HG02981 (cell line): ENCODE measurements around the gene CAPN1.
"Not testable (repeated sequence)": the region's sequence is repeated elsewhere in the genome, so short reads cannot be mapped to it uniquely, and the experiment has no call there.

ENCODE experiments used
- ATAC-seq: cut with Tn5 transposase; IDR thresholded peaks from one replicate; pipeline ENCODE4 v1.9.1; 2021; ENCODE audit warnings: mild to moderate bottlenecking, moderate library complexity; ENCODE audit not compliant: unreplicated experiment

CAPN1 gene

GRCh38 chr11:65181569-65182257 lies at the start of gene CAPN1:
CAPN1 (plus strand) TSS chr11:65181928; CDS start chr11:65182702, 774 bp downstream.
- ATAC-seq = no peak

GRCh38 chr11:65132238-65132987 lies 49.3 kb upstream of the CAPN1 start:
- no peak for ATAC-seq

- no peak for ATAC-seq
These were observed 48.6 kb upstream of the CAPN1 start for GRCh38 chr11:65132988-65133700.

GRCh38 chr11:65133724-65134123 lies 48.0 kb upstream of the CAPN1 start:
- ATAC-seq = no peak

- peak; percentile 54 for ATAC-seq
These were observed 47.3 kb upstream of the CAPN1 start, which contains the start of gene SYVN1 for GRCh38 chr11:65134240-65134951. SYVN1 (minus strand) TSS chr11:65134519; CDS start chr11:65133601, 918 bp downstream.

GRCh38 chr11:65134952-65135632 lies 46.6 kb upstream of the CAPN1 start:
- peak; percentile 63 for ATAC-seq

- ATAC-seq = no peak
These were observed 46.0 kb upstream of the CAPN1 start for GRCh38 chr11:65135633-65136145.

DNA sequence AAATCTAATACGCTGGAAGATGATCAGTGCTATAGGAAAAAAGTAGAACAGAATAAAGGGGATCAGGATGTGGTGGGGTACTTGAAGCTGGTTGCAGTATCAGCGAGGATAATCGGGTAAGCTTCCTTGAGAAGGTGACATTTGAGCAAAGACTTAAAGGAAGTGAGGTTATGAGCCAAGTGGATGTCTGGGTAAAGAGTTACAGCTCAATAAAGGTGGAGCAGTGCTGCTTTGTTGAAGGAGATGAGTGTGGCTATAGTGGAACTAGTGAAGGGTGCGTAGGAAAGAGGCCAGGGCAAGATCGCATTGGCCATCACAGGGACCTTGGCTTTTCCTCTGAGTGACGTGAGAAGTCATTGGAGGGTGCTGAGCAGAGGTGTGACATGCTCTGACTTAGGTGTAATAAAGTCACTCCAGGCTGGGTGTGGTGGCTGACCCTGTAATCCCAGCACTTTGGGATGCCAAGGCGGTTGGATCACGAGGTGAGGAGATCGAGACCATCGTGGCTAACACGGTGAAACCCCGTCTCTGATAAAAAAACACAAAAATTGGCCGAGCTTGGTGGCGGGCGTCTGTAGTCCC lies 45.1 kb upstream of the CAPN1 start:
- ATAC-seq = no peak

DNA sequence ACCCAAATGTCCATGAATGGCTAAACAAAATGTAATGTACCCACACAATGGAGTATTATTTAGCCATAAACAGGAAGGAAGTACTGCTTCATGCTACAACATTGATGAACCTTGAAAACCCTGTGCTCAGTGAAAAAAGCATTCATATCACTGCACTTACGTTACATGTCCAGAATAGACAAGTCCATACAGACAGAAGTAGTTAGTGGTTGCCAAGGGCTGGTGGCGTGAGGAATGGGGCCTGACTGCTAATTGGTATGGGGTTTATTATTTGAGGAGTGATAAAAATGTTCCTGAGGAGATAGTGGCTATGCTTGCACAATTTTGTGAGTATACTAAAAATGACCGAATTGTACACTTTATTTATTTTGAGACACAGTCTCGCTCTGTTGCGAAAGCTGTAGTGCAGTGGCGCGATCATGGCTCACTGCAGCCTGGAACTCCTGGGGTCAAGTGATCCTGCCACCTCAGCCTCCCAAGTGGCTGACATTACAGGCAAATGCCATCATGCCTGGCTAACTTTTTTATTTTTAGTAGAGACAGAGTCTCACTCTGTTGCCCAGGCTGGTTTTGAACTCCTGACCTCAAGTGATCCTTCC lies 39.7 kb upstream of the CAPN1 start:
- ATAC-seq = no peak

DNA sequence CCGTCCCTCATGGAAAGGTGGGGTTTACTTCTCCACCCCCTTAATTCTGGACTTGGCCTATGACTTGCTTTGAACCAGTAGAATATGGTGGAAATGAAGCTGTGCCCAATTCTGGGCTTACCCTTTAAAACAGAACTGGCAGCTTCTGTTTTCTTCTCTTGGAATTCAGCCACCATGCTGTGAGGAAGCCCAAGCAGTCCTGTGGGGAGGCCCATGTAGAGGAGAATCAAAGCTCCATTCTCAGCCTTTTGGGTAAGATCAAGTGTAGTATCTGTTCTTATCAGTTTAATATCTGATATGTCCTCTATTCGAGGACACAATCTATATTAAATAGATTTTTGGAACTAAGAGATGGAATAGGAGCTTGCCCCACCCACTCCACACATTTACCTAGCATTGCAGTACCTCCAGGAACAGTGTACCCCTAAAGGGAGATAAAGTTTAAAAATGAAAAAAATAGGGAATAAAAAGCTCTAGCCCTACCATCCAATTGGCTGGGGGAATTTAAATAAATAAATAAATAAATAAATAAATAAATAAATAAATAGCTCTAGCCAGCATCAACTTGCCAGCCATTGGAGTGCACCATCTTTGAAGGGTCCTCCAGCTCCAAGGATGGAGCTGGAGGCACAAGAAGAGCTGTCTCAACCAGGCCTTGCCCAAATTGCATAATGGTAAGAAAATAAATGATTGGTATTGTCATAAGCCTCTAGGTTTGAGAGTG lies 34.2 kb upstream of the CAPN1 start:
- ATAC-seq = no peak

DNA sequence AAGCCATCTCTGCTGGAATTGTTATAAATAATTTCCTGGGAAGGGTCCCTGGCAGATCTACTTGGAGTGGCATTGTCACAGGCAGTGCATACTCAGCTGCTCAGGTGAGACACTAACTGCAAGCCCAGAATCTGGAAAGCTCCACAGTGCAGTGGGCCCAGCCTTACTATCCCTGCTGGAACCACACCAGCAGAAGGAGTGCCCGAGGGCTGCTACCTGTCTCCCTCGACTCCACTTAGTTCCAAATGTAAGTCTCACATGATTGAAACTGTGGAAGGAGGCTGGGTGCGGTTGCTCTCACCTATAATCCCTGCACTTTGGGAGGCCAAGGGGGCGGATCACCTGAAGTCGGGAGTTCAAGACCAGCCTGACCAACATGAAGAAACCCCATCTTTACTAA lies 33.1 kb upstream of the CAPN1 start:
- ATAC-seq = no peak

- not testable (repeated sequence) for ATAC-seq
These were observed 31.6 kb upstream of the CAPN1 start for GRCh38 chr11:65150131-65150508.

DNA sequence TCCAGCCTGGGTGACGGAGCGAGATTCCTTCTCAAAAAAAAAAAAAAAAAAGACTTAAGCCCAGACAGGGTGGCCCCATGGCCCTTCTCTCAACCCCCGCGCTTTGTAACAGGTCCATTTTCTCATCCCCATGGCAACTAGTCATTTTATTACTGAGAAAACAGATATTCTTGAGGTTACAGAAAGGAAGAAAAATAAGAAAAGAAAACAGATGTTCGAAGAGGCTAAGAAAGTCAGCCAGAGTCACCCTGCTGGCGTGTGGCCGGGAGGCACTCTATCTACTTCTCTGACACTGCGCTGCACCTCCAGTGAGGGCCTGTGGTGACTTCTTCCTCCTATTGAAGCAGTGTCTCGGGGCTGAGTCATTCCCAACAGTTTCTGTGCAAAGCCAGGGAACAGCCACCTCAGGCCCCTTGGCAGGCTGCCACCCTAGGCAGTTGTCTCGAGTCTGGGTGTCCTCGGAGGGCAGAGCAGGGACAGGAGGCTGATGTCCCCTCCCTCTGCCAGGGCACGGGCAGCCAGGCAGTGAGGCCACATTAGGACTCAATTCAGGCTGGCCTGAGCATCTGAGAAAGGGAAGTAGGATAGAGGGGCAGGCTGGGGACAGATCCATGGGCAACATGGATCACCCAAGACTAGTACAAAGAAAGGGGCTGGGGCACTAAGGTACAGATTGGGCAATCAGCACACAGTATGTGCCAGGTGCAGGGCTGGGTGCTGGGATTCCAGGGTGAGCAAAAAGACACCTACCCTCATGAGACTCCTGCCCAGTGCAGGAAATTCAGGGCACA lies 31.0 kb upstream of the CAPN1 start:
- ATAC-seq = peak; percentile 47

GRCh38 chr11:65151331-65151899 lies 30.3 kb upstream of the CAPN1 start:
- ATAC-seq = no peak

- no peak for ATAC-seq
These were observed 29.6 kb upstream of the CAPN1 start for GRCh38 chr11:65152122-65152521.

GRCh38 chr11:65156256-65156655 lies 25.5 kb upstream of the CAPN1 start:
- no peak for ATAC-seq

DNA sequence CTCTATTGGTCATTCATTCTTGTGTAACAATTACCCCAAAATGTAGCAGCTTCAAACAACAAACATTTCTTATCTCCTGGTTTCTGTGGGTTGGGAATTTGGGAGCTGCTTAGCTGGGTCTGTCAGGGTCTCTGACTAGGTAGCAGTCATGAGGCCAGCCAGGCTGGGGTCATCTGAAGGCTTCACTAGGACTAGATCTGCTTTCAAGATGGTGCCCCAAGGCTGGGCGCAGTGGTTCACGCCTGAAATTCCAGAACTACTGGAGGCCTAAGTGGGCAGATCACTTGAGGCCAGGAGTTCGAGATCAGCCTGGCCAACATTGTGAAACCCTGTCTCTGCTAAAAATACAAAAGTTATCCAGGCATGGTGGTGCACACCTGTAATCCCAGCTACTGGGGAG lies 24.8 kb upstream of the CAPN1 start:
- no peak for ATAC-seq

DNA sequence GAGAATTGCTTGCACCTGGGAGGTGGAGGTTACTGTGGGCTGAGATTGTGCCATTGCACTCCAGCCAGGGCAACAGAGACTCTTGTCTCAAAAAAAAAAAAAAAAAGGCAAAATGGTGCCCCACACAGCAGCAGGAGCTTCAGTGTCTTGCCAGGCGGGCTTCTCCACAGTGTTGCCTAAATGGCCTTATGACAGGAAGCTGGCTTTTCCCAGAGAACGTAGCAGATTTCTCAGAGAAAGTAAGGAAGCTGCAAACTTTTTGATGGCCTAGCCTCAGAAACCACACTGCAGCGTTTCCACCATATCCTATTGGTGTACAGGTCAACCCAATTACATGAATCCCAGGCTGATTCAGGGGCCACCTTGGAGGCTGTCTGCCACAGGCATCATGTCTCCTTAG lies 24.4 kb upstream of the CAPN1 start:
- no peak for ATAC-seq
